RCC 7860 (cell line): Measurements from ENCODE around the gene INTS6.

Source experiments
- DNase-seq: peaks from one replicate; pipeline ENCODE4 v3.0.0-alpha.2; 2015; ENCODE audit warnings: low spot score
- FAIRE-seq: peaks from 2 replicates; lab custom pipeline; 2012; peaks lifted over from hg19 to GRCh38; lab: Jason Lieb, UNC

The INTS6 gene

DNA sequence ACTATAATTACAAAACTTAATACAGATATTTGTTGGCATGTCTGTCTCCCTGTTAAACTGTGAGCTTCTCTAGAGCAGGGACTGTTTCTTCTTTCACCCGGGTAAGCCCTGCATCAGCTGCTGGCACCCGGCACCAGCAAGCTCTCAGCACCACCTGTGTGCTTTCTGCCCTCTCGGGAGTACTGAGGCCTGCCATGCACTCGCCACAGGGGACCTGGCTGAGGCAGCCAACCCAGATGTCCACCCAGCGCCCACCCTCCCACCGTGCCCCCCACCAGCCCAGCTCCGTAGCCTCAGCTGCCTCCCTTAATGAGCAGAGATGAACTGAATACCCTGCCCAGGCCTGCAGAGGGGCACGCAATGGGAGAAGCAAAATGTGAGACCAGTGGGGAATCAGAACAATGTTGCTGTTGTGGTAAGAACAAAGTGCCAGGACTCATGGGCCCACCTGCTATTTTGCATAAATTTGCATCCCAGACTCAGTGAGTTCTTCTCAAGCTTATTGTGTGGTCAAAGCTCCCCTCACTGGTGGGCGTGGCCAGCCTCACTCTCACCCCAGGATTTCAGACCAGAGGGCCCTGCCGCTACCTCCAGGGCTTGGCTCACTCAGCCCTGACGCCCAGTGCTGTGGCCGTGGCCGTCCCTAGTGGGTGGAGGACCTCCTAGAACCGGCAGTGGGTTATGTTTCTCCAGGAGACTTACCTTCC, 128.0 kb downstream of the INTS6 start:
- FAIRE-seq (no peak), DNase-seq (no peak)

- DNase-seq, result no peak
- FAIRE-seq, result no peak
Measured at GRCh38 chr13:51323824-51324511, 128.9 kb downstream of the INTS6 start.

- FAIRE-seq (no peak), DNase-seq (no peak)
Measured at GRCh38 chr13:51322826-51323225, 130.0 kb downstream of the INTS6 start.

DNA sequence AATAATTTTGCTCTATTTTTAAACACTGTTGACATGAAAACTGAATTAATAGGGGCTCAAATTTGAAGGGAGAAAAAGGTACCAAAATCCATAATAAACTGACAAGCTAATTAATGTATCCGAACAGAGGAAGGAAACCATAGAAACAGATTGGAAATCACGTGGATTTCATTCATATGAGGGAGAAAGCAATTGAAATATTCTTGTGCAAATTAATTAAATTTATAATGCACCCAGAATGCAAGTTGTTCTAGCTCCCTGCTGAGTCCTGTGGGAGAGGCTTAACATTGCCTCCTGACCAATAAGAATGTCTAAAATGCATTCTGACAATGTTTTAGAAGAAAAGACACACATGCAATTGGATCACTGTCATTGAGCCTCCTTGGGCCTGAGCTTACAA, 131.0 kb downstream of the INTS6 start:
- no peak for DNase-seq
- FAIRE-seq, result no peak

DNA sequence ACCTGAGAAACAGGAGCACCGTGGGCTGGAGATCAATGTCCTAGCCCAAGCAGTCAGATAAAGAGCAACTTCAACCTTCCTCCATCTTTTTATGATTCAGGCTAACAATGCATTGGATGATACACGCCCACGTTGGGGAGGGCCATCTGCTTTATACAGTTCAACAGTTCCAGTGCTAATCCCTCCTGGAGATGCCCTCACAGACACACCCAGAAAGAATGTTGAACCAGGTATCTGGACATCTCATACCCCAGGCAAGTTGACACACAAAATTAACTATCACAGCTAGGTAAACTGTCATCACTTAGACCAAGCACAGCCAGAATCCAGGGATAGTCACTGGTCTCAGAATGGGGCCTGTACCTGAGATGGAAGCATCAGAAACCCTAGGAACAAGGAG, 134.0 kb downstream of the INTS6 start:
- no peak for DNase-seq
- no peak for FAIRE-seq

DNA sequence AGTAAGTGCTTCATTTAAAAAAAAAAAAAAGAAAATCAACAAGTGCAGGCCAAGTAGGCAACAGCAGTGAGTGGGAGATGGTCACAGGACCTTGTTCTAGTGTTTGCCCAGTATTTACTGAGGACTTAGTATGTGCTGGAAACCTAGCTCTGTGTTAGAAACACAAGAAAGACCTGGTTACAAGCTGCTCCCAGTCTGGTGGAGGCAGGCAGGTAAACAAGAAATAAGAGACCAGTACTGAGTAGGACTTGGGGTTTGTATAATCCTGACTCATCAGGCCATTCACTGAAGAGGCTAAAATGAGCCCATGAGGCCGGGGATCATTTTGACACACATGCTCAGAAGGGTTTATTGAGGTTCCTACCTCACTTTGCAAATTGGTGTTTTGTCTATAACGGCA, 134.8 kb downstream of the INTS6 start:
- FAIRE-seq (no peak), DNase-seq (no peak)

DNA sequence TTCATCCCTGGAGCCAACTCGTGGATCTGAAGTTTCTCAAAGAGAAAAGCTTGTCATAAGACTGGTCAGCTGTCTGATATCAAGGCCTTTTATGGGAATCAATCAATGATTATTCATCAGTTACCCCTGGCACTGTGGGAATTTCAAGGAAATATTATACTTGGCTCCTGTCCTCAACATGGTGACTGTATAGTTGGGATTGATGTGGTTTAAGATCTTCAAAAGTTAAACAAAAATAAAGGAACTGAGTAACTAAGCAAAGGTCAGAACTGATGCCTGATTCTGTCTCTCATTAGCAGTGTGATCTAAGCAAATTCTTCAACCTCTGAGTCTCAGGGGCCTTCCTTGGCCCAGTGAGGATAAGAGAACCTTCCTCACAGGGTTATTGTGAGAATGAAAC, 135.6 kb downstream of the INTS6 start:
- FAIRE-seq (no peak), DNase-seq (no peak)

DNA sequence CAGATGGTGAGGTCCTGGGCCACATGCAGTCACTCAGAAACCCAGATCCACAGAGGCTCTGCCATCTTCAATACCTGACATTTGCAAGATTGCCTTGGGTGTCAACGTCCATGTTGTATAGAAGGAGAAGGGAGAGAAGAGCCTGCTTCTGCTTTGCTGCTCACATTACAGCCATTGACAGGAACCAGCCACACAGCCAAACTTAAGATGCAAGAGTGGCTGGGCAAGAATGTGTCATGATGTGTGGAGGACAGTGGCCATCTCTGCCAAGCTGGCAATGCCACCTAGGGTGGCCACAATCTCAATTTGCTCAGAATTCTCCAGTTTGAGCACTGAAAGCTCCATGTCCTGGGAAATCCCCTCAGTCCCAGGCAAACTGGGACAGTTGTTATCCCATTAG, 139.2 kb downstream of the INTS6 start:
- DNase-seq, result no peak
- no peak for FAIRE-seq

DNA sequence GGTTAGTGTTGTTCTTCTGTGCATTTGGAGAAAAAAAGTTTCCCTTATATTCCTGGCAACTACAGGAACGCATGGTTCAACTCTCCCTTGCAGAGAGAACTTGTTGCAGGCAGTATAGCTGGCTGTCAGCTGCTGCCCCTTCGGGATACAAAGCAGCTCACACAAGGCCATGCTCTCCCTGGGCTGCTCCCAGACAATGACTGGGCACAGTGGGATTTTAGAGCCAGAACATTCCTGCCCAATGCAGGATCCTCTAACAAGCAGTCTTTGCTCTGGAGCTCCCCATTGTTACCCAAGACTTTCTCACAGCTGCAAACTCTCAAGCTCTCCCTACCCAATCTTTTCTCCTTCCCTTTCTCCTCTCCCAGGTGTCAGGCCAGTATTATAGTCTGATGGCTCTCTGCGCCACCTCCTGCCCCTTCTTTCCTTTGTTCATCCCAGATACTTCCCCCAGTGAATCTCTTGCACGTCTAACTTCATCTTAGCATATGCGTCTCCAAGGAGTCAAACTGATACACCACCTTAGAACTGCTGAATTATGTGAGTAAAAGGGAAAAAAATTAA, 140.8 kb downstream of the INTS6 start:
- DNase-seq (no peak), FAIRE-seq (no peak)
